ENCODE results near the gene FXYD6. TPM values are rescaled to one million over a fixed set of nuclear protein-coding genes. Genes with fewer than 3 reads are reported as not detected.

Gene FXYD6
- total and polyA plus RNA-seq, 3 experiments from 2014 or later, result 0.11 TPM; not detected in 2

- no peak overlapping the region for H3K27ac ChIP-seq (ENCODE audit: low read depth, low read length)
- H3K4me1 Mint-ChIP-seq, result peaks cover 75 to 92% (median 79%) of the 10 kb centered on the region in 3 donors
- H3K27ac Mint-ChIP-seq, result peak overlapping the region in 6 of 8 donors; percentile 26 to 93 (median 78)
- no peaks in the 10 kb centered on the region for H3K9me3 ChIP-seq (ENCODE audit: low read length)
- no peaks in the 10 kb centered on the region for H3K36me3 ChIP-seq (ENCODE audit: insufficient read depth, low read length)
- no peaks in the 10 kb centered on the region for H3K27me3 ChIP-seq (ENCODE audit: insufficient read depth, low read length, poor library complexity, severe bottlenecking)
- H3K36me3 Mint-ChIP-seq, result peaks cover 0 to 4% (median 0%) of the 10 kb centered on the region in 3 donors
- H3K27me3 Mint-ChIP-seq, result peaks cover 0 to 2% of the 10 kb centered on the region in 2 donors
- peak overlapping the region in 1 of 7 donors; percentile 64 for H3K4me3 Mint-ChIP-seq
- no peaks in the 10 kb centered on the region for H3K9me3 Mint-ChIP-seq
- peaks cover 67% of the 10 kb centered on the region for H3K4me1 ChIP-seq (ENCODE audit: insufficient read depth, low read length)
- POLR2A ChIA-PET, result interaction anchor here (0.6 to 0.7 kb wide), 2 partner anchors 110 to 125 kb away, joined by 3 read pairs; no protein-coding TSS in a partner anchor
- CTCF ChIA-PET, result interaction anchor here (2.3 to 15.2 kb wide), 4 partner anchors 9 to 226 kb away, joined by 10 to 255 read pairs (median 168); no protein-coding TSS in a partner anchor
- no peak for DNase-seq
- H3K4me3 ChIP-seq (ENCODE audit: low read length), result no peak overlapping the region
These were observed 50.3 kb downstream of the FXYD6 start for GRCh38 chr11:117826190-117826570.

- ChIA-PET CTCF (interaction anchor here (2.3 to 15.2 kb wide), 5 partner anchors 8 to 227 kb away, joined by 10 to 255 read pairs (median 87); no protein-coding TSS in a partner anchor), POLR2A (no interaction called here)
- peak overlapping the region in 1 of 7 donors; percentile 23 for H3K4me3 Mint-ChIP-seq
- Histone ChIP-seq H3K4me3 (ENCODE audit: low read length) (no peak overlapping the region), H3K36me3 (ENCODE audit: insufficient read depth, low read length) (no peaks in the 10 kb centered on the region), H3K4me1 (ENCODE audit: insufficient read depth, low read length) (peaks cover 62% of the 10 kb centered on the region), H3K9me3 (ENCODE audit: low read length) (no peaks in the 10 kb centered on the region), H3K27ac (ENCODE audit: low read depth, low read length) (no peak overlapping the region), H3K27me3 (ENCODE audit: insufficient read depth, low read length, poor library complexity, severe bottlenecking) (no peaks in the 10 kb centered on the region)
- peaks cover 70 to 87% (median 74%) of the 10 kb centered on the region in 3 donors for H3K4me1 Mint-ChIP-seq
- H3K27me3 Mint-ChIP-seq, result peaks cover 0 to 2% of the 10 kb centered on the region in 2 donors
- peaks cover 0 to 4% (median 0%) of the 10 kb centered on the region in 3 donors for H3K36me3 Mint-ChIP-seq
- H3K27ac Mint-ChIP-seq, result peak overlapping the region in 7 of 8 donors; percentile 8 to 90 (median 66)
- peak in 1 of 5 donors; percentile 45 for DNase-seq
- no peaks in the 10 kb centered on the region for H3K9me3 Mint-ChIP-seq
These were observed 50.8 kb downstream of the FXYD6 start for GRCh38 chr11:117825538-117826189.

- Mint-ChIP-seq H3K4me1 (peaks cover 64 to 79% (median 66%) of the 10 kb centered on the region in 3 donors), H3K27ac (peak within 1 kb of the TSS; percentile 42 to 96 (median 83)), H3K27me3 (peaks cover 0 to 1% of the 10 kb centered on the region in 2 donors), H3K4me3 (peak within 1 kb of the TSS in 5 of 7 donors; percentile 10 to 80 (median 54)), H3K9me3 (no peaks in the 10 kb centered on the region), H3K36me3 (peaks cover 0 to 6% (median 0%) of the 10 kb centered on the region in 3 donors)
- Histone ChIP-seq H3K4me1 (ENCODE audit: insufficient read depth, low read length) (peaks cover 54% of the 10 kb centered on the region), H3K27me3 (ENCODE audit: insufficient read depth, low read length, poor library complexity, severe bottlenecking) (no peaks in the 10 kb centered on the region), H3K36me3 (ENCODE audit: insufficient read depth, low read length) (no peaks in the 10 kb centered on the region), H3K4me3 (ENCODE audit: low read length) (no peak within 1 kb of the TSS), H3K9me3 (ENCODE audit: low read length) (no peaks in the 10 kb centered on the region), H3K27ac (ENCODE audit: low read depth, low read length) (no peak within 1 kb of the TSS)
- ChIA-PET CTCF (interaction anchor here (2.3 to 15.2 kb wide), 6 partner anchors 7 to 227 kb away, joined by 10 to 255 read pairs (median 61); no protein-coding TSS in a partner anchor), POLR2A (interaction anchor here (1.1 to 2.4 kb wide), 2 partner anchors 10 to 227 kb away, joined by 3 to 8 read pairs; no protein-coding TSS in a partner anchor)
- peak in 1 of 5 donors; percentile 42 for DNase-seq
These were observed 51.6 kb downstream of the FXYD6 start, which contains the start of gene FXYD2 for GRCh38 chr11:117824571-117825537. Gene FXYD2, minus strand, starts transcription at chr11:117824744. Its CDS starts 66 bp downstream, at chr11:117824678.

DNA sequence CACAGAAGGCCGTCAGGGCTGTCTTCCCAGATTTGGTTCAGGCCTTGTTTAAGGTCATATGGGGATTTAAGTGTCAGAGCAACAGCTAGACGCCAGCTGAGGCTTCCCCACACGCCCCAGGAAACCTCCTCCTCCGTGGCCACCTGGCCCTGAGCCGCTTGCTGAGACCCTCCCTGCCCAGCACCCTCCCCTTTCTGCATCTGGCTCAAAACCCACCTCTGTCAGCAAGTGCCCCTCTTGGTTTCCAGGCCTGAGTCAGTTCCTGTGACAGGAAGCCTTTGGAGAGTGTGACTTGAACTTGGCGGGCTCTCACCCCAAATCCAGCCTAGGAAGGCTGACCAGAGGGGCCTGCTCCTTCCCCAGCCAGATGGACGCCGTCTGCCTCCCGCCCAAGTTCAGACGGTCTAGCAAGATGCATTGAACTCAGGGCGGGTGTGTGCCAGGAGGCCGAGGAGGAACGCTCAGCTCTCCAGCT lies 52.5 kb downstream of the FXYD6 start:
- no peaks in the 10 kb centered on the region for H3K27me3 ChIP-seq (ENCODE audit: insufficient read depth, low read length, poor library complexity, severe bottlenecking)
- H3K4me3 ChIP-seq (ENCODE audit: low read length), result no peak overlapping the region
- Mint-ChIP-seq H3K27me3 (peaks cover 0 to 1% of the 10 kb centered on the region in 2 donors), H3K4me1 (peaks cover 56 to 70% (median 63%) of the 10 kb centered on the region in 3 donors), H3K4me3 (peak overlapping the region in 3 of 7 donors; percentile 10 to 54 (median 44)), H3K9me3 (no peaks in the 10 kb centered on the region), H3K36me3 (peaks cover 0 to 7% (median 0%) of the 10 kb centered on the region in 3 donors), H3K27ac (peak overlapping the region; percentile 11 to 96 (median 79))
- CTCF ChIA-PET, result interaction anchor here (1.0 to 15.2 kb wide), 10 partner anchors 9 to 348 kb away, joined by 3 to 255 read pairs (median 16); partner anchors contain the start of gene IL10RA
- POLR2A ChIA-PET, result interaction anchor here (1.1 to 2.4 kb wide), 3 partner anchors 9 to 228 kb away, joined by 3 to 8 read pairs (median 6); no protein-coding TSS in a partner anchor
- no peak overlapping the region for H3K27ac ChIP-seq (ENCODE audit: low read depth, low read length)
- peak in 2 of 5 donors; percentile 22 to 48 for DNase-seq
- peaks cover 46% of the 10 kb centered on the region for H3K4me1 ChIP-seq (ENCODE audit: insufficient read depth, low read length)
- no peaks in the 10 kb centered on the region for H3K9me3 ChIP-seq (ENCODE audit: low read length)
- no peaks in the 10 kb centered on the region for H3K36me3 ChIP-seq (ENCODE audit: insufficient read depth, low read length)

DNA sequence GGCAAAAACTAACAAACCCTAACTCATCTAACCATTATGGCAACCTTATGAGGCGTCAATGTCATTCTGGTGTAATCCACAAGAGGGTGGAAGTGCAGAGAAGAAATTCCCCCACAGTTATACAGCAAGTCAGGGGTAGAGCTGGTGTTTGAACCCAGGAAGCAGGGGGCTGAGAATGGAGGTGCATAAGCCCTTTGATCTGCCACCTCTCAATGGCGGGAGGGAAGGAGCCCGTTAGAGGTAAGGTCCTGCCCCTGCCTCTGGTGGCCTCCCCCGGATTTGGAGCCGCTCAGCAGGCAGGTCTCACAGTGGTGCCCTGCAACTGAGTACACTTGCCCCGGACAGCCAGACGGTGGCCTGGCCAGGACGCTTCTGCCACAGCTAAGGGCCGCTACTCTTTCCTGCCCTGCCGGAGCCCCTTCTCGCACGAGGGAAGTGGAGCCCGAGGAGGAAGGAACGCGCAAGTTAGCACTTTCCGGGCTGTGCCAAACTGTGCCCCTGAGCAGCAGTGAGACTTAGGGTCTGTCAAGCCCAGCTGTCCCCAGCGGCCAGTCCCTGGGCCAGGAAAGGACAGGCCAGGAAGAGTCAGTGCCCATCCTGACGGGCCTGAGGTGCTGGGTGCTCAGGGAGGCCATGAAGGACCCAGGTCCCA lies 53.0 kb downstream of the FXYD6 start:
- CTCF ChIA-PET, result interaction anchor here (0.7 to 15.2 kb wide), 16 partner anchors 8 to 348 kb away, joined by 3 to 255 read pairs (median 4); partner anchors contain the start of gene IL10RA
- H3K9me3 ChIP-seq (ENCODE audit: low read length), result no peaks in the 10 kb centered on the region
- peak in 3 of 5 donors; percentile 54 to 70 (median 69) for DNase-seq
- no peak overlapping the region for H3K27ac ChIP-seq (ENCODE audit: low read depth, low read length)
- H3K4me1 Mint-ChIP-seq, result peaks cover 50 to 66% (median 58%) of the 10 kb centered on the region in 3 donors
- no peaks in the 10 kb centered on the region for H3K9me3 Mint-ChIP-seq
- no peak overlapping the region for H3K4me3 ChIP-seq (ENCODE audit: low read length)
- peak overlapping the region; percentile 45 to 96 (median 82) for H3K27ac Mint-ChIP-seq
- H3K4me3 Mint-ChIP-seq, result peak overlapping the region in 5 of 7 donors; percentile 25 to 54 (median 44)
- POLR2A ChIA-PET, result interaction anchor here (0.6 to 2.4 kb wide), 5 partner anchors 8 to 505 kb away, joined by 3 to 8 read pairs (median 3); partner anchors contain the start of gene IL10RA
- H3K27me3 Mint-ChIP-seq, result peaks cover 0 to 1% of the 10 kb centered on the region in 2 donors
- no peaks in the 10 kb centered on the region for H3K27me3 ChIP-seq (ENCODE audit: insufficient read depth, low read length, poor library complexity, severe bottlenecking)
- peaks cover 0 to 7% (median 0%) of the 10 kb centered on the region in 3 donors for H3K36me3 Mint-ChIP-seq
- H3K4me1 ChIP-seq (ENCODE audit: insufficient read depth, low read length), result peaks cover 41% of the 10 kb centered on the region
- no peaks in the 10 kb centered on the region for H3K36me3 ChIP-seq (ENCODE audit: insufficient read depth, low read length)

DNA sequence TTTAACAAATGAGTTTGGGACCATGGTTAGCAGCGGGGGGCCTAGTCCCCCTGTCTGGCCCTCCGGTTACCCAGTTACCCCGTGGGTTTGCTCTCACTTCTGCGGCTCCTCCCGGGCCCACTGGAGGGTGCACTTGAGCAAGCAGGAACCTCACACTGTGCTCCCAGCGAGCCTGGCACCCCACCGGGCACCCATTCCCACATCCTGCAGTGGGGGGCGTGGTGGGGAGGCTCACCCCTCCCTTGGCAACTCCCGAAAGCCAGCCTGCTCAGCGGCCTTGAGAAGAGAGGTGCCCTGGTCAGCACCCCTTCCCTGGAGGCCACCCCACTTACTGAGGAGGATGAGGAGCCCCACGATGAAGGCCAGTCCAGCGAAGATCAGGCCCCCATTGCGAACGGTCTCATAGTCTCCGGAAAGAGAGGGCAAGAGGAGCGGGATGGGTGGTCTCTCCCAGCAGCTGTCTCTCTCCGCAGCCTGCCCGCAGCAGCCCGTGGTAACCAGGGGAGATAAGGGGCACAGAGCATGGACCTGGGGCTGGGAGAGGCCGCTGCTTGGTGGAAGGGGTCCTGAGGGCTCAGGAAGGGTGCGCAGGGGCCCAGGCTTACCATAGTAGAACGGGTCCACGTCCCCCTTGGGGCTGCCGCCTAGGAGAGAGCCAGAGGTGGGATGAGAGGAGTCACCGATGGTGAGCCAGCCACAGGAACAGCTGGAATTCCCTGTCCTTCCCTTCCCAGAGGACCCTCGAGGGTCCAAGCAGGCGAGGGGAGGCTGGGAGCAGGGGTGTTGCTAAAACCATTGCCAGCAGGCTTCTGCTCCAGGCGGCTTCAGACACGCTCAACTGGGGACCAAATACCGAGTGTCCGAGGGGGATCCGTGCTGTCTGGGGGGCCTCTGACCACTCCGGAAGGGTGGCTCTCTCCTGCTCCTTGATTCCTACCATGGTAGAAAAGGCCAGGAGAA lies 54.1 kb downstream of the FXYD6 start:
- H3K9me3 ChIP-seq (ENCODE audit: low read length), result no peaks in the 10 kb centered on the region
- peak in 3 of 5 donors; percentile 23 to 68 (median 58) for DNase-seq
- peaks cover 0 to 1% of the 10 kb centered on the region in 2 donors for H3K27me3 Mint-ChIP-seq
- no peak overlapping the region for H3K4me3 ChIP-seq (ENCODE audit: low read length)
- ChIA-PET POLR2A (interaction anchor here (1.1 to 2.4 kb wide), 2 partner anchors 163 to 229 kb away, joined by 3 to 8 read pairs; partner anchors contain the start of gene IL10RA), CTCF (interaction anchor here (0.5 to 15.2 kb wide), 13 partner anchors 7 to 349 kb away, joined by 3 to 255 read pairs (median 6); no protein-coding TSS in a partner anchor)
- H3K9me3 Mint-ChIP-seq, result no peaks in the 10 kb centered on the region
- H3K4me3 Mint-ChIP-seq, result peak overlapping the region in 1 of 7 donors; percentile 5
- H3K27me3 ChIP-seq (ENCODE audit: insufficient read depth, low read length, poor library complexity, severe bottlenecking), result no peaks in the 10 kb centered on the region
- H3K27ac Mint-ChIP-seq, result peak overlapping the region in 5 of 8 donors; percentile 2 to 78 (median 52)
- H3K4me1 Mint-ChIP-seq, result peaks cover 48 to 66% (median 59%) of the 10 kb centered on the region in 3 donors
- peaks cover 0 to 7% (median 0%) of the 10 kb centered on the region in 3 donors for H3K36me3 Mint-ChIP-seq
- no peak overlapping the region for H3K27ac ChIP-seq (ENCODE audit: low read depth, low read length)
- peaks cover 41% of the 10 kb centered on the region for H3K4me1 ChIP-seq (ENCODE audit: insufficient read depth, low read length)
- H3K36me3 ChIP-seq (ENCODE audit: insufficient read depth, low read length), result no peaks in the 10 kb centered on the region
